ENCODE results near the gene KAT6B.

The KAT6B gene

DNA sequence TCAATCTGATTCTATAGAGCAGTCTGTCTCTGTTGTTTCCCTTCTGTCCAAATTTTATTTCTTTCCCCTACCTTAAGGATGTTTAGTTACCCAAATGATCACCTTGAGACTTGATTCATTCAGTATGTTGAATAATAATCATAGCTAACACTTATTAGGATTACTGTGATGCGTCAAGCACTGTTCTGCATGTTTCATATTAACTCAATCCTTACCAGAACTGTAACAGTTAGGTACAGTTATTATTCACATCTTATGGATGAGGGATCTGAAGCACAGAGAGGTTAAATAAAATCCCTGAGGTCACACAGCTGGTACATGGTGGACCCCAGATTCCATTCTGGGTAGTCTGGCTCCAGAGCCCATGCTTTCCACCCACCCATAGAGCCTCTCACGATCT lies 187.1 kb downstream of the KAT6B start:
- no peak for DNase-seq (ENCODE audit: low read depth in 2 of 2)

DNA sequence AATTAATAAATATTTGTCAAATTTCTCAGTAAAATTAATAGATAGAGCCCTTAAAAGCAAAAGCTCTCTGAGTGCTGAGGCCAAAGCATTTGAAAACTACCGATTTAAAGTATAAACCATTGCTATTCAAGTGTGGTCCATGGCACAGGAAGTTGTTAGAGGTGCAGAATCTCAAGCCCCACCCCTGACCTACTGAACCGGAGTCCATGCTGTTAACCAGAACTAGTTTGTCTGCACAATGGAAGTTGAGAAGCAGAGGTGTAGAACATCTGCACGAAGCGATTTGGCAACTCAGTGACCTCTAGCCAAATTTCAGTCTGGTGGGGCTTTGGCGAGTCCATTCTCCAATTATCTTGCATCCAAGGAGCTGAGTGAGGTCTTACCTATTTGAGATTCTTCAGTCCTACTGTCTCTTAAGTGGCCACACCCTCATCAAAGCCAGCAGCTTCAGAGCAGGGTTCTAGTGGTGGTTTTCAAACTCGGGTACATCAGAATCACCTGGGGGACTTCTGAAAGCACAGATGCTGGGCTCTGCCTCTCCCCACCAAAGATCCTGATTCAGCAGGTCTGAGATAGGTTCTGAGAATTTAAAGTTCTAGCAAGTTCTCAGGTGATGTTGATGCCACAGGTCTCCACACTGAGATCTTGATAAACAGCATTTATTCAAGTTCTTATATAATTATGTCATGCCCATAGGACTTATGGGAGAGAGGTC lies 188.3 kb downstream of the KAT6B start:
- no peak for DNase-seq (ENCODE audit: low read depth in 2 of 2)

DNA sequence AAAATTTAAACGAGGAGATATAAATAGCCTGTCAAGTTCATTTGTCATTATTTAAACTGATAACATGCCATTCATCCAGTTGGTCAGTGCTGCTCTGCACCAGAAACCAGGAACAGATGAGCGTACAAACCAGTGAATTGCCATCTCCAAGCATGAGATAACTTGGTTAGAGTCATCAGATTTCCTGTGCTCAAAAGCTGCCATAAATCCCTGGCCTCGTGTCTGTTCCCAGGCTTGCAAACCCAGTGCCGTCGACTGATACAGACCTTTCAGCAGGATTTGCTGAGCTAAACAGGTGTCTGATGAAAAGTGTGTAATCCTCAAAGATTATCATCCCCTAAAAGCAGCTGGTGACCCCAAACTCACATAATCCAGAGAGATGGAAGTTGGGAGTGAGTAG lies 189.0 kb downstream of the KAT6B start:
- DNase-seq (ENCODE audit: low read depth in 2 of 2) = no peak

- no peak for DNase-seq (ENCODE audit: low read depth in 2 of 2)
Measured at GRCh38 chr10:75016325-75016724, 189.9 kb downstream of the KAT6B start.

GRCh38 chr10:75018251-75018650 lies 191.9 kb downstream of the KAT6B start:
- peak in 1 of 2 donors; percentile 27 for DNase-seq (ENCODE audit: low read depth in 2 of 2)

DNA sequence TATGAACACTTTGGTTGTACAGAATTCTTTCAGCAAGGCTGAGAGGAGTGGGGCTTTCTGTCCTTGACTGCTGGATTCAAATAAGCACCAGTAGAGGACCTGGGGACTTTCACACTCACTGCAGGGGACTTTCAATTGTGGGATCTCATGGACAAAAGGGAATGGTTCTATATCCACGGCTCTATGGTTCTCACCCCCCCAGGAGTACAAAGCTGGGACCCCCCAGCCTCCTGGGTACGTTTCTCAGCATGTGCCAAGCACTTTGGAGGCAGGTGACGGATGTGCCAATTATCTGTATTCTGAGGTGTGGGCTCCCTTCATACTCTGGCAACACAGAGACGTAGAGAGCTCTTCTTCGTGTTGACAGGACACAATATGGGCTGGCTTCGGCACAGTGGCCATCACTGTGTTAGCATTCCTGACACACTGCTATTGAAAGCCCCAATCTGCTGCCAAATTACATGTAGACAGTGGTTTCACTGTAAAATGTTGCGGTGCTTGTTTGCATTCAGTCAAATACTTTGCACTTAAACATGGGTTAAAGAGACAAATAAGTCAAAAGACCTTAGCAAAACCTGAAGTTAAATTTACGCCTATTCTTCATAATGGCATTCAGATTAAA lies 192.4 kb downstream of the KAT6B start:
- DNase-seq (ENCODE audit: low read depth in 2 of 2) = no peak

- no peak for DNase-seq (ENCODE audit: low read depth in 2 of 2)
Measured at GRCh38 chr10:75019370-75019769, 193.0 kb downstream of the KAT6B start.

GRCh38 chr10:75020168-75020567 lies 193.8 kb downstream of the KAT6B start:
- DNase-seq (ENCODE audit: low read depth in 2 of 2) = no peak

DNA sequence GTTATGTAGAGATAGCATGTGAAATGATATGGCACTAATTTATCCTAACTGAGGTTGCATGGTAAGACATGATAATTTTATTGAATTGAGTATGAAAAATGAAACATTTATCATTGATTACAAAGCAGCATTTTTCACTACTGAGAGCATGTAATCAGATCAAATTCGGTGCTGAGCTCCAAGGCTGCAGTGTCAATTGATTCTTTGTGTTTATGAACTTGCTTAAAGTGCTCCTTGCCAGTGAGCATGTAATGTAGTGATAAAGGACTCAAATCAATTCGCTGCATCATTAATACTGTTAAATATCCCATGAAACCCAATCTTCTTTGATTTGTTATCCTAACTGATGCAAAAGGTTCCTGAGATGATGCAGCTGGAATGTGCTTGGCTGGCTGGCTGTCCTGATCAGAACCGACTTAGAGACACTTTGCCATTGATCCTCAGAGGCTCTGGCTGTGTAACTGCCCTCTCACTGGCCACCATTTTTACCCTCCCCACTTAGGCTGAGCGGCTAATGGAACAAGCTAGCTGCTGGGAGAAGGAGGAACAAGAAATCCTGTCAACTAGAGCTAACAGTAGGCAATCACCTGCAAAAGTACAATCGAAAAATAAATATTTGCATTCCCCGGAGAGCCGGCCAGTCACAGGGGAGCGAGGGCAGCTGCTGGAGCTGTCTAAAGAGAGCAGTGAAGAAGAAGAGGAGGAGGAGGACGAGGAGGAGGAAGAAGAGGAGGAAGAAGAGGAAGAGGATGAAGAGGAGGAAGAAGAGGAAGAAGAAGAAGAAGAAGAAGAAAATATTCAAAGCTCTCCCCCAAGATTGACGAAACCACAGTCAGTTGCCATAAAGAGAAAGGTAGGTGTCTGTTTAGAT lies 195.2 kb downstream of the KAT6B start:
- no peak for DNase-seq (ENCODE audit: low read depth in 2 of 2)

DNA sequence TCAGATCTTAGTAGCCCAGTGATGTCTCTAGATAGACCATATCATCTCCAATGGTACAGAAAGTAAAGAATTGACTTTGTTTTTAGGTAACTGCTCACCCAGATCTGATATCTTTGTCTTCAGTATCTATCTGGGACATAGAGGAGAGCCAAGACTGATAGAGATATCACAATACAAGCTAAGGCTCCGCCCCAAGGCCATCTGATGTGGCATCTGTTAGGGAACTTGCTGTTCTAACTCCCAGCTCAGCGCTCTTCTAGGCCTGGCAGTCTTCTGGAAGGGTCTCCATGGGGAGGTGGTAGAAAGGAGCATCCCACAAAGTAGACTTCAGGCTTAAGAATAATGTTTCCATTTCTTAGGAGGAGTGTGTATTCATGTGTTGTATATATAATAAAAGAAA lies 196.7 kb downstream of the KAT6B start:
- DNase-seq (ENCODE audit: low read depth in 2 of 2) = no peak

GRCh38 chr10:75024971-75025523 lies 198.6 kb downstream of the KAT6B start:
- no peak for DNase-seq (ENCODE audit: low read depth in 2 of 2)

DNA sequence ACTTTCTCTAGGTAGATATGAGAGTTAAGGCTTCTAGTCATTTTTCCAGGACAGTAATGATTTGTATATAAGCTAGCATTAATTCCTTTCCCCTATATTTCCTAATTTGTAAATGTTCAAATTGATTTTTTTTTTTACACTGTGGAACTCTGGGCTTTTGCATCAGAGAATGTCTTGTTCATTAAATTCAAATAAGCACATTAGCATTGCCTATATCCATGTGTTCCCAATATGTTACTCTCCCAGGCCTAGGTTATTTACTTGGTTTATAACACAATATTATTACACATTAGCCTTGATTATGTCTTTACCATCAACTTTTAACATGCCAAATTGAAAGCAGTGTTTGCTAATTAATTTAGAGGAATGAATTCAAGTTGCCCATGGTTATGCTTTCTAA lies 201.6 kb downstream of the KAT6B start:
- DNase-seq (ENCODE audit: low read depth in 2 of 2) = no peak

GRCh38 chr10:75028748-75029147 lies 202.3 kb downstream of the KAT6B start:
- DNase-seq (ENCODE audit: low read depth in 2 of 2) = no peak

- DNase-seq (ENCODE audit: low read depth in 2 of 2) = no peak
Measured at GRCh38 chr10:75029420-75029819, 203.0 kb downstream of the KAT6B start.

GRCh38 chr10:75029857-75030256 lies 203.5 kb downstream of the KAT6B start:
- DNase-seq (ENCODE audit: low read depth in 2 of 2) = no peak

DNA sequence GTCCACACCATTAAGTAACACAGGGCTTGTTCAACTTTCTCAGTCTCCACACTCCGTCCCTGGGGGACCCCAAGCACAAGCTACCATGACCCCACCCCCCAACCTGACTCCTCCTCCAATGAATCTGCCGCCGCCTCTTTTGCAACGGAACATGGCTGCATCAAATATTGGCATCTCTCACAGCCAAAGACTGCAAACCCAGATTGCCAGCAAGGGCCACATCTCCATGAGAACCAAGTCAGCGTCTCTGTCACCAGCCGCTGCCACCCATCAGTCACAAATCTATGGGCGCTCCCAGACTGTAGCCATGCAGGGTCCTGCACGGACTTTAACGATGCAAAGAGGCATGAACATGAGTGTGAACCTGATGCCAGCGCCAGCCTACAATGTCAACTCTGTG lies 204.0 kb downstream of the KAT6B start:
- no peak for DNase-seq (ENCODE audit: low read depth in 2 of 2)

- no peak for DNase-seq (ENCODE audit: low read depth in 2 of 2)
Measured at GRCh38 chr10:75032119-75032518, 205.7 kb downstream of the KAT6B start.

GRCh38 chr10:75032813-75033212 lies 206.4 kb downstream of the KAT6B start:
- no peak for DNase-seq (ENCODE audit: low read depth in 2 of 2)

DNA sequence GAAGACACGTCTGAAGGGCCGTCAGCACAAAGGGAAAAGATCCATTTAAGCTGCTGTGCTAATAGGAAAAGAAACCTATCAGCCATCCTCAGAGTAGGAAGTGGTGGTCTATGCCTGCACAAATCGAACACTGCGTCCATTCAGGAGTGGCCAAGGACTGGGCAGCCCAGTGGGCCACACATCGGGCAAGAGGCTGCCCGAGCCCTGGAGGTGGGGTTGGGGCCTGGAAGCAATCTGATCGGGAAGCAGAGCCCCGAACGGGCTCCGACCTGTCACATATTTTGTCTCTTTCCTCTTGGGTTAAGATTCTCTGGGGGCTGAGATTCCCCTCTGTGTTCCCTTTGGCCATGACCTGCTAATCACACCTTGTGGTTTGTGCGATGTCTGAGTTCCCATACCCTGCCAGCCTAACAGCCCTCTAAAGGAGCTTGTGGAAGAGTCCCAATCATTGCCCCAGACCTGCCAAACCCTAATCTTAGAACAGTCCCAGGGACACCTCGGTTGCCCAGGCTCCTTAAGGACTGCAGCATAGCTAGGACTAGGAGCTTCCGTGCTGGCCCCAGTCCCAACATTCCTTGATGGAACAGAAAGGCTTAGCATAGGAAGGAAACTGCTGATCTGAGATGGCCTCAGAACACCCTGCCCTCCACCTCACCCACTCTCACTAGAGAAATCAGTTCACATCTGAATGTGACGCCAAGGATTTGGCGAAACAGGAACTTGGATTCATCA lies 207.2 kb downstream of the KAT6B start:
- no peak for DNase-seq (ENCODE audit: low read depth in 2 of 2)

GRCh38 chr10:75034131-75034512 lies 207.7 kb downstream of the KAT6B start:
- DNase-seq (ENCODE audit: low read depth in 2 of 2) = peak; percentile 41 to 50

DNA sequence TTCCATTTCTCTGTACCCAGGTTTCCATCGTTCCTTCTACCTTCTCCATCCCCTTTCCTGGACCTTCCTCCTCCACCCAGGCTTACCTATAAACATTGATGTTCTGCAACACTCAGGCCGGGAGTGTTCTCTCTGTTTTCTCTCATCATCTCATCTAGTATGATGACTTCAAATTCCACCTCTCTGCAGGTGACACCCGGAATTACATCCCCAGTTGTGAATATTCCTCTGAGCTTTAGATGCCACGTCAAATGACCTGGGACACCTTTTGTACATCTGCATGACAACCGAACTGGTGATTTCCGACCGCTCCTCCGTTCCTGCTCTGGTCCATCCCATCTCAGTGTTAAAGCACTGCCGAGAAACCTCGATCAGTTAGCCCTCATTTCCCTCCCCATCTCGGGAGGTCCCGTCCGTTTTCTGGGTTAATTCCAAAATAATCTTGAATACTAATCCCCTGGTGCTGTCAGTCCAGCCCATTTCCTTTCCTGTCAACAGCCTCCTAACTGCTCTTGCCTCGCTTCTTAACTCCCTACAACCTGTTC lies 208.4 kb downstream of the KAT6B start:
- DNase-seq (ENCODE audit: low read depth in 2 of 2) = no peak

Data from stimulated activated CD4-positive, alpha-beta T cell treated with anti-CD3 and anti-CD28 coated beads, Interleukin-15, amount 100 ng/mL, for 48 hours (primary cell).